DMS153 (cell line): ENCODE results near the gene ZNF565.
"Not testable (repeated sequence)": the region's sequence is repeated elsewhere in the genome, so short reads cannot be mapped to it uniquely, and the experiment has no call there.

Source experiments
- DNase-seq: peaks from one replicate; lab custom pipeline; 2025; lab: John Stamatoyannopoulos, UW

Gene ZNF565

GRCh38 chr19:36150586-36150985 lies 63.9 kb downstream of the ZNF565 start:
- DNase-seq, result no peak

GRCh38 chr19:36149673-36150406 lies 64.6 kb downstream of the ZNF565 start:
- no peak for DNase-seq

GRCh38 chr19:36144624-36145023 lies 69.8 kb downstream of the ZNF565 start:
- no peak for DNase-seq

- no peak for DNase-seq
These were observed 72.0 kb downstream of the ZNF565 start for GRCh38 chr19:36142496-36142895.

DNA sequence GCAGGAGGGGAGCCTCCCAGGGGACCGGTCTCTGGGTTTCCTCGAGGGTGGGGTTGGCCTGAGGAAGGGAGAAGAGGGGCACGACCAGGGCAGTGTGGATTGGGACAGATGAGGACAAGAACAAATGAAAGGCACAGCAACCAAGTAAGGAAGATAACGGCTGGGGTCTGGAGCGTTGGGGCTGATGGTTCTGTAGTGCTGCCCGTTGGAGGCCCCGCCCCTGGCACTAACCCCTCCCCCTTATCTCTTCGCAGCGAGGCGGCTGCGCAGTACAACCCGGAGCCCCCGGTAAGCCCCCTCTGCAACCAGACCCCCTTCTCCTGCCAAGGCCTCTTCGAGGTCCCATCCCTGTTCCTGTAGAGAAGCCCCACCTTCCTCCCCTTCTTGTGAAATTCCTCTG lies 72.4 kb downstream of the ZNF565 start:
- DNase-seq, result no peak

- peak; percentile 78 for DNase-seq
These were observed 73.2 kb downstream of the ZNF565 start for GRCh38 chr19:36141039-36141927.

DNA sequence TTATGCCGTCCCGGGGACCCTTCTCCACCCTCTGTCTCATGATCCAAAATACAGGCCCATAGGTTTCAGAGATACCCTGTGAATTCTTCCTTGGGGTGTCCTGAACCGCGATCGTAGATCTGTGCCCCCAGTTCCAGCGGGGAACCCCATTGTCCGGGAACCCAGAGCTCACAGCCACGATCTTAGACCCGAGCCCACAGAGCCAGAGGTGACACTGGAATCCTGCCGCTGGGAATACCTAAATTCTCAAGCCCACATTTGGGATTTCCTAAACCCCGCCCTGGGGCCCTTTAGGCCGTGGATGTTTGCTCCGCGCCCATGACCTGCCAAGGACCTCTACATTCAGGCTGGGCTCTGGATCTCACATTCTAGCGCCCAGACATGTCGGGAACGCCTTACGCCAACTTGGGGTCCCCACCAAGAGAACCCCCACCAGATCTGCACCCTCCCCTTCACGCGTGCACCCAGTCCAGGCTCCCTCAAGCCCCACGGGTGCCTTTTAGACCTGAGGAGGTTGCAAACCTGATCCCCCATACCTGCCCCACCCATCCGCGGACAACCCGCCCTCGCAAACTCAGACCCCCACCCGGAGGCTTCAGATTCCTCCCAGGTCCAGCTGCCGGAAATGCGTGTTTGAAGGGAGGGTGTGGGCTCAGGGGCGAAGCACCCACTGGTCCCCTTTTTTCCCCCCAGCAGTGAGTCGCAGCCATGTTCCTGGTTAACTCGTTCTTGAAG lies 74.0 kb downstream of the ZNF565 start:
- peak; percentile 60 for DNase-seq

GRCh38 chr19:36139473-36140303 lies 74.8 kb downstream of the ZNF565 start, which contains the start of gene CAPNS1:
Gene CAPNS1 (plus strand): TSS chr19:36140066. CDS start chr19:36141012, 946 bp downstream.
- peak; percentile 87 for DNase-seq

- DNase-seq, result no peak
These were observed 75.4 kb downstream of the ZNF565 start for GRCh38 chr19:36139120-36139472.

DNA sequence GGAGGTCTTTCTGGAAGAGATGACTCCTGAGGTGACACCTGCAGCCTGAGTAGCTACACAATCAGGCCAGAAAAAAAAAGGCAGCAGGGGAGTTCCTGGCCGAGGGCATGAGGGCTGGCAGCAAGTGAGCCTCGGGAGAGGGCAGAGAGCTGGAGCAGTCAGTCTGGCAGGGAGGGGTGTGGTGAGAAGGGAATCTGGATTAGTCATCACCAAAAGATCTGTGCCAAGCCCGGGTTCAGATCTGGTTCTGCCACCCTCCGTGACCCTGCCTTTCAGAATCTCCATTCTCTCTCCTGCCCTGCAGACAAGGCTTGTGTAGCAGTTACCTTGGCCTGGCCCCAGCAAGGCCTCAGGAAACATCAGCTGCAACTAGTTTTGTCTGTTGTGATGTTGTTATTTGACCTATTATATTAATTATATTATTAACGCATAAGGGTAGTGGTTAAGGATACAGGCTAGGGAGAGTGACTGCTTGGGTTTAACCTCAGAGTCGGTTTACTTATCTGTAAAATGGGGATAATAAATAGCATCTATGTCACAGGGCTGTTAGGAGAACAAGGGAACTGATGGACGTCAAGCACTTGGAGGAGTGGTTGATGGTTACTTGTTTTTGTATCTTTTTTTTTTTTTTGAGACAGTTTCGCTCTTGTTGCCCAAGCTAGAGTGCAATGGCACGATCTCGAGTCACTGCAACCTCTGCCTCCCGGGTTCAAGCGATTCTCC lies 77.3 kb downstream of the ZNF565 start:
- DNase-seq, result peak; percentile 58

- DNase-seq, result not testable (repeated sequence)
These were observed 79.6 kb downstream of the ZNF565 start for GRCh38 chr19:36134867-36135266.
